Activated CD4-positive, alpha-beta T cell treated with anti-CD3 and anti-CD28 coated beads, Interleukin-2, amount 50 U/mL, for 16 hours (primary cell): ENCODE results near the gene TSPEAR.
"Not testable (repeated sequence)": the region's sequence is repeated elsewhere in the genome, so short reads cannot be mapped to it uniquely, and the experiment has no call there.

Experiments
- DNase-seq: peaks from one replicate; pipeline ENCODE4 v3.0.0-alpha.2; 2020

TSPEAR gene

GRCh38 chr21:44701023-44701400, 10.4 kb downstream of the TSPEAR start:
- DNase-seq, result no peak

GRCh38 chr21:44700101-44701022, 11.0 kb downstream of the TSPEAR start:
- no peak for DNase-seq

GRCh38 chr21:44699502-44700001, 11.8 kb downstream of the TSPEAR start:
- DNase-seq, result no peak

- DNase-seq, result no peak
These were observed 13.3 kb downstream of the TSPEAR start for GRCh38 chr21:44697811-44698734.

- not testable (repeated sequence) for DNase-seq
These were observed 14.1 kb downstream of the TSPEAR start, which contains the start of gene KRTAP10-12 for GRCh38 chr21:44697172-44697810. Gene KRTAP10-12, plus strand, starts transcription at chr21:44697172. Its CDS starts 30 bp downstream, at chr21:44697202.

GRCh38 chr21:44696572-44696971, 14.8 kb downstream of the TSPEAR start:
- no peak for DNase-seq

- no peak for DNase-seq
These were observed 15.7 kb downstream of the TSPEAR start for GRCh38 chr21:44695641-44696040.

- DNase-seq, result no peak
These were observed 16.2 kb downstream of the TSPEAR start for GRCh38 chr21:44695184-44695583.

- DNase-seq, result no peak
These were observed 16.6 kb downstream of the TSPEAR start for GRCh38 chr21:44694776-44695175.

GRCh38 chr21:44692798-44693512, 18.4 kb downstream of the TSPEAR start:
- DNase-seq, result no peak

GRCh38 chr21:44691686-44692085, 19.7 kb downstream of the TSPEAR start:
- no peak for DNase-seq

- DNase-seq, result not testable (repeated sequence)
These were observed 21.6 kb downstream of the TSPEAR start for GRCh38 chr21:44689740-44690139.

GRCh38 chr21:44687671-44688070, 23.7 kb downstream of the TSPEAR start:
- no peak for DNase-seq

GRCh38 chr21:44686843-44687561, 24.4 kb downstream of the TSPEAR start:
- no peak for DNase-seq

GRCh38 chr21:44686000-44686781, 25.2 kb downstream of the TSPEAR start:
- DNase-seq, result peak; percentile 20

GRCh38 chr21:44685050-44685449, 26.3 kb downstream of the TSPEAR start:
- not testable (repeated sequence) for DNase-seq

- no peak for DNase-seq
These were observed 26.9 kb downstream of the TSPEAR start for GRCh38 chr21:44684483-44684882.

GRCh38 chr21:44684077-44684476, 27.3 kb downstream of the TSPEAR start:
- no peak for DNase-seq

- DNase-seq, result no peak
These were observed 28.7 kb downstream of the TSPEAR start for GRCh38 chr21:44682580-44683151.
